Fibroblast of peridontal ligament (primary cell): ENCODE measurements around the gene RCCD1.

Experiments used
- DNase-seq: peaks from one replicate; pipeline ENCODE4 v3.0.0-alpha.2; 2010; ENCODE audit errors: extremely low read depth

The RCCD1 gene

GRCh38 chr15:90942354-90943120 is 12.1 kb upstream of the RCCD1 start:
- DNase-seq: no peak

DNA sequence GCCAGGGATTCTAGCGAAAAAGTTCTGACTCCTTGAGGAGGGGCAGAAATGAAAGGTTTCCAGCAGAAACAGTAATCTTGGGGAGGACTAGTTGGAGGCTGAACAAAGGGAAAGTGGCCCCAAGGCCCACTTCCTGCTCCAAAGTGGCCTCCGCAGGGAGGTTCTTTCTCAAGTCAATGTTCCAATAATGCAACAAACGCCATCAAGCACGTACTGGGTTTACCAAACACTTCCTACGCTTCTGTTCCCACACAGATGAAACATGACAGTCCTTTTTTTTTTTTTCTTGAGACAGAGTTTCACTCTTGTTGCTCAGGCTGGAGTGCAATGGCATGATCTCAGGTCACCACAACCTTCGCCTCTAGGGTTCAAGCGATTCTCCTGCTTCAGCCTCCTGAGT is 9.6 kb upstream of the RCCD1 start:
- DNase-seq: no peak

GRCh38 chr15:90946538-90946937 is 8.1 kb upstream of the RCCD1 start:
- DNase-seq: no peak

GRCh38 chr15:90946941-90947576 is 7.6 kb upstream of the RCCD1 start:
- DNase-seq: no peak

GRCh38 chr15:90947577-90948357 is 6.9 kb upstream of the RCCD1 start:
- DNase-seq: no peak

GRCh38 chr15:90948506-90948905 is 6.2 kb upstream of the RCCD1 start:
- DNase-seq: no peak

DNA sequence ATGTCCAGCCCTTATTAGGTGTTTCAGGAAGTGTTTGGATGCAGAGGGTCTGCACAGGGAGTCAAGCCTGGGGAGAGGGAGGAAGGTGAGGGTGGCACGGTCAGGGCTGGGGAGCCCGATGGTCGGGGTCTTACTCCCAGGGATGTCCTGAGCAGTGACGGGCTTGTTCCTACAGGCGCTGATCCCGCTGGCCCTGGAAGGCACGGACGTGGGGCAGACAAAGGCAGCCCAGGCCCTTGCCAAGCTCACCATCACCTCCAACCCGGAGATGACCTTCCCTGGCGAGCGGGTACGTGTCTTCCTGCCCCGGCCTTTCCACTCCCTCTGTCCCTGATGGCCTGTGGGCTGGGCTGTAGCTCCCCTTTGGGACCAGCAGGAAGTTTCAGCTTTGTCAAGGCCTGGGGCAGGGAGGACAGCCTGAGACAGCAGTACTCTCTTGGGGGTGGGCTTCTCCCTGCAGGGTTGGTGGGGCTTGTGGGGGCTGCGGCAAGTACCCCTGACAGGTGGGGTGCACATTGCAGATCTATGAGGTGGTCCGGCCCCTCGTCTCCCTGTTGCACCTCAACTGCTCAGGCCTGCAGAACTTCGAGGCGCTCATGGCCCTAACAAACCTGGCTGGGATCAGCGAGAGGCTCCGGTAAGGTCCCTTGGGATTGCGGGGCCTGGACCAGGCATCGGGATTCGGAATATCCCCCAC is 4.6 kb upstream of the RCCD1 start:
- DNase-seq: no peak

GRCh38 chr15:90950676-90951075 is 4.0 kb upstream of the RCCD1 start:
- DNase-seq: no peak

GRCh38 chr15:90952901-90953677 is 1.6 kb upstream of the RCCD1 start:
- no peak for DNase-seq

DNA sequence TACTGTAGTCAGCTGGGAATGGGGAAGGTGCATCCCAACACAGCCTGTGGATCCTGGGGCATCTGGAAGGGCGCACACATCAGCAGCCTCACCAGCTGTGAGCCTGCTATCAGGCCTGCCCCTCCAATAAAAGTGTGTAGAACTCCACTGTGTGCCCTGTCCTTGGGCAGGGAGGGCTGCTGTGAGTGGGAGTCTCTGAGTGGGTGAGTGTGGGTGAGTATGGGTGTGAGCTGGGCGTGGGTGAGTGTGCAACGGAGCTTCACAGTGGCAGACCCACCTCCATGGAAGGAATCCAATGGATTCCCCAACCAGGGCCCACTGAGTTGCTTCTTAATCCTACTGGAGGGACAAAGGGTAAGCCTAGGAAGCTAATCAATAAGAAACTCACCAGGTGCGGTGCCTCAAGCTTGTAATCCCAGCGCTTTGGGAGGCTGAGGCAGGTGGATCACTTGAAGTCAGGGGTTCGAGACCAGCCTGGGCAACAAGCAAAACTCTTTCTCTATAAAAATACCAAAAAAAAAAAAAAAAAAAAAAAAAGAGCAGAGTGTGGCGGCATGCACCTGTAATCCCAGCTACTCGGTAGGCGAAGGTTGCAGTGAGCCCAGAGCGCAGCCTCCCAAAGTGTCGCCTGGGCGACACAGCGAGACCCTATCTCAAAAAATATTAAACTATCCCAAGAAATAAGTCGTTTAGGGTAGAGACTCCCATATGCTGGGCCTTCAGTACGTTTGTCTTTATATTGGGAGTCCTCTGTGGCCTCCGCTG is 555 bp upstream of the RCCD1 start:
- DNase-seq: no peak

- DNase-seq: no peak
These were observed 1.1 kb downstream of the RCCD1 start for GRCh38 chr15:90955624-90956273.

- DNase-seq: peak; percentile 64
These were observed 1.8 kb downstream of the RCCD1 start for GRCh38 chr15:90956274-90957030.

- DNase-seq: peak; percentile 42
These were observed 2.5 kb downstream of the RCCD1 start for GRCh38 chr15:90957031-90957790.

GRCh38 chr15:90957791-90958190 is 3.1 kb downstream of the RCCD1 start:
- DNase-seq: no peak

- DNase-seq: no peak
These were observed 4.4 kb downstream of the RCCD1 start for GRCh38 chr15:90959028-90959595.

- DNase-seq: peak; percentile 76
These were observed 5.2 kb downstream of the RCCD1 start for GRCh38 chr15:90959894-90960293.

DNA sequence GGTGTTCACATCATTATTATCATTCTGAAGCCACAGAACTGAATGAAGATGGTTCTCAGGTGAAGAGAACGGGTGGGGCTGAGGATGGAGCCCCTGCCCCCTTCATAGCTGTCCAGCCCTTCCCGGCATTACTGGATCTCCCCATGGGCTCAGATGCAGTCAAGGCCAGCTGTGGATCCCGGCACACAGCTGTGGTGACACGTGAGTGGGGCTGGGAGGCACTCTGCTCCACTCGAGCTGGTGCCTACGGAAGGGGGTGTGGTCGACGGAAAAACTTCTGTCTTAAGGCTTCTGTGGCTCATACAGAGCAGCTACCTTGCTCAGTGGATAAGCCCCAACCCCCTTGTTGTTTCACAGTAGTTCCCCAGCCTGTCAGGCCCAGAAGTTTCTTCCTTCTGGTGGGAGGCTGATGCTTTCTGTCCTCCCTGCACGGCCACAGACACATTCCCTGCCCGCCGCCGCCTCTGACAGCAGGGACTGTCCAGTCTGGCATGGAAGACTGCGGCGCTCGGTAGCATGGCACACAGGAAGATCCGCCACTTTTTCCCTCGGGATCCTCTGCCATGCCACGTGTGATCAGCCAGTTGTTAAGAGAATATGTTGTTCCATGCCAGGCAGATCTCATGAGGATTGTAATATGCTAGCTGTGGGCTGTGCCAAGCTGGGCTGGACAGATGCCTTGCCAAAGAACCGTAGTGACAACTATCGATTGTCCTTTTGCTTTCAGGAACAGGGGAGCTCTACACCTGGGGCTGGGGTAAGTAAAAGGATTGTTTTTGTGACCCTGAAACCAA is 5.8 kb downstream of the RCCD1 start:
- DNase-seq: no peak
